SK-N-MC (cell line): ENCODE measurements around the gene MTHFS.
A peak's percentile ranks its signal among the peaks of the same experiment; 100 is the strongest.
"Not testable (repeated sequence)": the region's sequence is repeated elsewhere in the genome, so short reads cannot be mapped to it uniquely, and the experiment has no call there.

Experiments
- DNase-seq: peaks from one replicate; pipeline ENCODE4 v3.0.0-alpha.2; 2011; ENCODE audit warnings: low read depth, low spot score
- H3K27ac ChIP-seq: fragments of 200-600 bp; sonication (generic); 2 replicates; pipeline ENCODE4 v1.5.1; 2016; ENCODE audit warnings: mixed run types
- H3K36me3 ChIP-seq: fragments of 200-600 bp; sonication (generic); 2 replicates; pipeline ENCODE4 v1.6.1; 2017; ENCODE audit warnings: antibody characterized with exemption, low read length, mixed read lengths; ENCODE audit not compliant: insufficient read depth
- H3K4me3 ChIP-seq: fragments of 200-600 bp; sonication (generic); 2 replicates; pipeline ENCODE4 v1.5.1; 2016
- H3K9ac ChIP-seq: fragments of 200-600 bp; sonication (generic); 2 replicates; pipeline ENCODE4 v1.8.0; 2017; ENCODE audit warnings: mixed run types, mixed read lengths; ENCODE audit not compliant: insufficient read length
- H3K9me3 ChIP-seq: fragments of 200-600 bp; sonication (generic); 2 replicates; pipeline ENCODE4 v1.6.1; 2017; ENCODE audit warnings: low read depth, mild to moderate bottlenecking, antibody characterized with exemption, low read length, moderate library complexity, mixed read lengths
- EZH2 ChIP-seq: fragments of 200-600 bp; sonication (generic); IDR thresholded peaks from one replicate; pipeline ENCODE4 v1.6.1; 2017; ENCODE audit warnings: antibody characterized with exemption
- FOXP2 ChIP-seq: optimal IDR thresholded peaks from 2 replicates; pipeline ENCODE3; 2011; ENCODE audit warnings: mild to moderate bottlenecking, moderate library complexity; ENCODE audit not compliant: insufficient read depth; ENCODE audit errors: extremely low read length, control extremely low read depth
- POLR2AphosphoS5 ChIP-seq: IDR thresholded peaks from 2 replicates; pipeline ENCODE4 v1.6.1; 2012; ENCODE audit warnings: mild to moderate bottlenecking, low read depth, low read length, borderline replicate concordance

Gene MTHFS

GRCh38 chr15:79896634-79897379 is at the start of gene MTHFS:
Gene MTHFS (minus strand): TSS chr15:79897014. CDS start chr15:79896988, 26 bp downstream.
- H3K27ac ChIP-seq, result peak within 1 kb of the TSS; percentile 12; the same call in 1 of the 2 replicates
- H3K9me3 ChIP-seq, result no peaks in the 10 kb centered on the region
- no peak for DNase-seq
- no peak for TF ChIP-seq FOXP2
- no peak; the same call in 1 of the 2 replicates for TF ChIP-seq POLR2AphosphoS5
- no peak for TF ChIP-seq EZH2
- H3K9ac ChIP-seq, result peak within 1 kb of the TSS; percentile 88
- no peaks in the 10 kb centered on the region for H3K36me3 ChIP-seq
- H3K4me3 ChIP-seq, result peak within 1 kb of the TSS; percentile 85

- Histone ChIP-seq H3K27ac (no peak overlapping the region), H3K9ac (no peak overlapping the region), H3K4me3 (no peak overlapping the region), H3K36me3 (no peaks in the 10 kb centered on the region), H3K9me3 (no peaks in the 10 kb centered on the region)
- DNase-seq, result no peak
- TF ChIP-seq FOXP2, result no peak
- no peak for TF ChIP-seq EZH2
- TF ChIP-seq POLR2AphosphoS5, result no peak
Measured at GRCh38 chr15:79944622-79945021, 47.8 kb upstream of the MTHFS start.

GRCh38 chr15:79943820-79944219 is 47.0 kb upstream of the MTHFS start:
- no peak for DNase-seq
- Histone ChIP-seq H3K9ac (no peak overlapping the region), H3K36me3 (no peaks in the 10 kb centered on the region), H3K27ac (no peak overlapping the region), H3K4me3 (no peak overlapping the region), H3K9me3 (no peaks in the 10 kb centered on the region)
- no peak for TF ChIP-seq EZH2
- TF ChIP-seq POLR2AphosphoS5, result no peak
- TF ChIP-seq FOXP2, result no peak

- Histone ChIP-seq H3K9me3 (no peaks in the 10 kb centered on the region), H3K27ac (no peak overlapping the region), H3K36me3 (no peaks in the 10 kb centered on the region), H3K9ac (no peak overlapping the region), H3K4me3 (no peak overlapping the region)
- no peak for DNase-seq
- TF ChIP-seq POLR2AphosphoS5, result no peak
- no peak for TF ChIP-seq EZH2
- no peak for TF ChIP-seq FOXP2
Measured at GRCh38 chr15:79942741-79943481, 46.1 kb upstream of the MTHFS start.

- Histone ChIP-seq H3K9ac (no peak overlapping the region), H3K9me3 (no peaks in the 10 kb centered on the region), H3K4me3 (no peak overlapping the region), H3K27ac (no peak overlapping the region), H3K36me3 (no peaks in the 10 kb centered on the region)
- TF ChIP-seq POLR2AphosphoS5 (no peak), FOXP2 (no peak), EZH2 (no peak)
- DNase-seq, result no peak
Measured at GRCh38 chr15:79939399-79939798, 42.6 kb upstream of the MTHFS start.

GRCh38 chr15:79938143-79938542 is 41.3 kb upstream of the MTHFS start:
- no peak overlapping the region for H3K9ac ChIP-seq
- no peak for TF ChIP-seq POLR2AphosphoS5
- no peak for TF ChIP-seq EZH2
- TF ChIP-seq FOXP2, result no peak
- no peaks in the 10 kb centered on the region for H3K9me3 ChIP-seq
- no peak for DNase-seq
- H3K36me3 ChIP-seq, result no peaks in the 10 kb centered on the region
- no peak overlapping the region for H3K4me3 ChIP-seq
- no peak overlapping the region for H3K27ac ChIP-seq

GRCh38 chr15:79935556-79936201 is 38.9 kb upstream of the MTHFS start:
- not testable (repeated sequence) for H3K36me3 ChIP-seq, H3K9me3 ChIP-seq, H3K9ac ChIP-seq, DNase-seq, H3K4me3 ChIP-seq, H3K27ac ChIP-seq

GRCh38 chr15:79933231-79933630 is 36.4 kb upstream of the MTHFS start:
- no peak overlapping the region for H3K4me3 ChIP-seq
- H3K27ac ChIP-seq, result no peak overlapping the region
- no peak for DNase-seq
- no peaks in the 10 kb centered on the region for H3K36me3 ChIP-seq
- H3K9ac ChIP-seq, result no peak overlapping the region
- H3K9me3 ChIP-seq, result no peaks in the 10 kb centered on the region
- no peak for TF ChIP-seq POLR2AphosphoS5
- TF ChIP-seq FOXP2, result no peak
- no peak for TF ChIP-seq EZH2

- Histone ChIP-seq H3K27ac (no peak overlapping the region), H3K4me3 (no peak overlapping the region)
Measured at GRCh38 chr15:79932447-79932846, 35.6 kb upstream of the MTHFS start.

More at GRCh38 chr15:79932447-79932846, 35.6 kb upstream of the MTHFS start:
- Histone ChIP-seq H3K9ac (no peak overlapping the region), H3K36me3 (no peaks in the 10 kb centered on the region), H3K9me3 (no peaks in the 10 kb centered on the region)
- DNase-seq, result no peak
- TF ChIP-seq EZH2, result no peak
- TF ChIP-seq POLR2AphosphoS5, result no peak
- no peak for TF ChIP-seq FOXP2
